Heart left ventricle (tissue), 16 donors: ENCODE measurements around the gene CENPX. TPM values are rescaled to one million over a fixed set of nuclear protein-coding genes. Genes with fewer than 3 reads are reported as not detected.

Source experiments
- ATAC-seq, 4 donors: fragments of 200-7000 bp; cut with Tn5 transposase; one replicate each; pipeline ENCODE4 v1.9.1; 2020 to 2022; ENCODE audit warnings: moderate library complexity in 4 of 4, mild to moderate bottlenecking in 3 of 4, moderate number of reproducible peaks in 1 of 4
- DNase-seq, 5 donors: peaks; one replicate each; pipeline ENCODE4 v3.0.0-alpha.2; 2020
- H3K27ac ChIP-seq, 12 donors: fragments of 200-600 bp; sonication (generic) in 4 of 12; one replicate each; pipeline versions ENCODE4 v1.5.0 to v1.8.0; 2016 to 2022; ENCODE audit warnings: mild to moderate bottlenecking in 2 of 12
- H3K27me3 ChIP-seq, 9 donors: fragments of 200-600 bp; sonication (generic) in 2 of 9; one replicate each; pipeline versions ENCODE4 v1.5.1 to v1.8.0; 2016 to 2022; ENCODE audit warnings: mild to moderate bottlenecking in 3 of 9
- H3K36me3 ChIP-seq, 9 donors: fragments of 200-600 bp; sonication (generic) in 2 of 9; one replicate each; pipeline versions ENCODE4 v1.5.0 to v1.8.0; 2018 to 2022; ENCODE audit warnings: mild to moderate bottlenecking in 2 of 9
- H3K4me1 ChIP-seq, 12 donors: fragments of 200-600 bp; sonication (generic) in 4 of 12; one replicate each; pipeline versions ENCODE4 v1.5.0 to v1.8.0; 2016 to 2022; ENCODE audit warnings: mild to moderate bottlenecking in 3 of 12
- H3K4me3 ChIP-seq, 12 donors: fragments of 200-600 bp; sonication (generic) in 4 of 12; one replicate each; pipeline versions ENCODE4 v1.5.0 to v1.8.0; 2017 to 2022; ENCODE audit warnings: mild to moderate bottlenecking in 9 of 12, moderate library complexity in 4 of 12
- H3K9me3 ChIP-seq, 12 donors: fragments of 200-600 bp; sonication (generic) in 4 of 12; one replicate each; pipeline versions ENCODE4 v1.5.0 to v1.8.0; 2016 to 2022; ENCODE audit warnings: mild to moderate bottlenecking in 1 of 12
- POLR2A ChIP-seq, 2 donors: fragments of 450-650 bp; IDR thresholded peaks; one replicate each; pipeline ENCODE4 v1.6.1; 2017; ENCODE audit warnings: antibody characterized with exemption in 2 of 2, mild to moderate bottlenecking in 2 of 2, moderate library complexity in 2 of 2
- WGBS, 4 donors: extraction: QIAGEN DNeasy Blood & Tissue Kit in 2 of 4; methylation state at CpG; one replicate each; pipeline versions ENCODE4 v1.1.5 to v1.1.7; 2013 to 2018; 5-methylcytosine and 5-hydroxymethylcytosine counted together
- intact Hi-C, 10 donors: fragments of 100-400 bp; cut with DNase I; formaldehyde crosslinking; loops; one replicate each; pipeline versions ENCODE4 v1.11.1 to v1.14.2; 2022
- polyA plus RNA-seq, 2 donors: library from polyadenylated mRNA; stranded (reverse); fragments of 200-250 nt; gene quantifications; one replicate each; pipeline ENCODE4 v1.2.3, GENCODE V29; 2013
- total RNA-seq, 9 donors: library from RNA; depleted of rRNA in 2 of 9; stranded (reverse); fragments of >200 nt in 2 of 9; fragmentation: NEBNext Ultra II Directional in 3 of 9; extraction: Animal tissue kit (Norgen Biotek cat#: 25700) in 3 of 9; gene quantifications; one replicate each; pipeline versions ENCODE4 v1.1.0 to v1.2.4, GENCODE V29; 2016 to 2023
- TF ChIP-seq, protein P1 (sequence below), 12 donors: fragments of 200-600 bp; sonication (generic) in 4 of 12; IDR thresholded peaks; one replicate each; pipeline versions ENCODE4 v1.5.0 to v1.8.0; 2018 to 2022; ENCODE audit warnings: antibody characterized with exemption in 12 of 12, mild to moderate bottlenecking in 5 of 12
- donor health status: ischemic (EF 13 %, LVEDD 7.1; RV severe dilation, severe dysfunction).
- donor health status: healthy with polysubstance abuse.
- donor health status: DM: no; HTN: yes; CAD: no.
- donor health status: DM: no; HTN: no; CAD: no.
- donor health status: ischemic (EF 25% LVEDD 6.9; RV normal size, moderate dysfunction).
- donor health status: ischemic (EF 25% LVEDD 5.7; RV mildly dilated, moderate dysfunction).
- donor health status: healthy.
- donor health status: DM: yes; HTN: yes; CAD: no.
- donor health status: ischemic (EF 35%, LVEDD 5.7; RV mildly dilated, moderate dysfunction).
- donor health status: nonischemic (EF 11% LVEDD 7.7; RV severe dilation, severe dysfunction).
- donor health status: DM: yes; HTN: yes; CAD: no.
- donor health status: PGD.
- donor health status: ischemic (EF 29% LVEDD 5.4; RV normal size, mild dysfunction).
- donor health status: nonischemic (EF 23%, LVEDD 6.1; RV moderate dilation, normal function).

CENPX gene
- total and polyA plus RNA-seq, 11 donors = 16.8 to 126 (median 29.2) TPM

GRCh38 chr17:82051776-82052637 lies 29.3 kb upstream of the CENPX start, which contains the start of the genes GPS1 and RFNG:
TSS of gene GPS1 (plus strand) at chr17:82051898. CDS start at chr17:82051932, 34 bp downstream.
TSS of gene RFNG (minus strand) at chr17:82051811. CDS start at chr17:82051766, 45 bp downstream.
- peak within 1 kb of the TSS; percentile 63 to 96 (median 82) for H3K4me3 ChIP-seq
- no peaks in the 10 kb centered on the region for H3K27me3 ChIP-seq
- 1 to 7% (median 1%) methylated on average over 5 to 94 of the region's 94 CpGs for WGBS, 4 donors
- no peaks in the 10 kb centered on the region for H3K9me3 ChIP-seq
- DNase-seq = peak; percentile 79 to 90 (median 85)
- peak; percentile 9 to 47 for TF ChIP-seq POLR2A (IDR thresholded peaks at IDR 0.05)
- TF ChIP-seq, protein P1, sequence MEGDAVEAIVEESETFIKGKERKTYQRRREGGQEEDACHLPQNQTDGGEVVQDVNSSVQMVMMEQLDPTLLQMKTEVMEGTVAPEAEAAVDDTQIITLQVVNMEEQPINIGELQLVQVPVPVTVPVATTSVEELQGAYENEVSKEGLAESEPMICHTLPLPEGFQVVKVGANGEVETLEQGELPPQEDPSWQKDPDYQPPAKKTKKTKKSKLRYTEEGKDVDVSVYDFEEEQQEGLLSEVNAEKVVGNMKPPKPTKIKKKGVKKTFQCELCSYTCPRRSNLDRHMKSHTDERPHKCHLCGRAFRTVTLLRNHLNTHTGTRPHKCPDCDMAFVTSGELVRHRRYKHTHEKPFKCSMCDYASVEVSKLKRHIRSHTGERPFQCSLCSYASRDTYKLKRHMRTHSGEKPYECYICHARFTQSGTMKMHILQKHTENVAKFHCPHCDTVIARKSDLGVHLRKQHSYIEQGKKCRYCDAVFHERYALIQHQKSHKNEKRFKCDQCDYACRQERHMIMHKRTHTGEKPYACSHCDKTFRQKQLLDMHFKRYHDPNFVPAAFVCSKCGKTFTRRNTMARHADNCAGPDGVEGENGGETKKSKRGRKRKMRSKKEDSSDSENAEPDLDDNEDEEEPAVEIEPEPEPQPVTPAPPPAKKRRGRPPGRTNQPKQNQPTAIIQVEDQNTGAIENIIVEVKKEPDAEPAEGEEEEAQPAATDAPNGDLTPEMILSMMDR (IDR thresholded peaks at IDR 0.05) = no peak
- H3K27ac ChIP-seq = peak within 1 kb of the TSS in 10 of 12 donors; percentile 38 to 72 (median 59)
- intact Hi-C loops = no loop called here
- ATAC-seq = peak in 3 of 4 donors; percentile 66 to 75 (median 70)
- peaks cover 3 to 38% (median 24%) of the 10 kb centered on the region in 12 donors for H3K4me1 ChIP-seq
- H3K36me3 ChIP-seq = peaks cover 0 to 68% (median 36%) of the 10 kb centered on the region in 9 donors

GRCh38 chr17:82050761-82051641 lies 28.3 kb upstream of the CENPX start:
- Histone ChIP-seq H3K27ac (peak overlapping the region in 9 of 12 donors; percentile 38 to 72 (median 58)), H3K4me1 (peaks cover 3 to 38% (median 24%) of the 10 kb centered on the region in 12 donors), H3K9me3 (no peaks in the 10 kb centered on the region), H3K36me3 (peaks cover 0 to 61% (median 28%) of the 10 kb centered on the region in 9 donors), H3K4me3 (peak overlapping the region; percentile 63 to 96 (median 82)), H3K27me3 (no peaks in the 10 kb centered on the region)
- ATAC-seq (peak in 2 of 4 donors; percentile 13 to 16), DNase-seq (peak in 3 of 5 donors; percentile 28 to 71 (median 32))
- TF ChIP-seq POLR2A (IDR thresholded peaks at IDR 0.05) = no peak
- TF ChIP-seq, protein P1 (IDR thresholded peaks at IDR 0.05) = no peak
- intact Hi-C loops = no loop called here
- WGBS, 4 donors = 12 to 75% (median 17%) methylated on average over 8 to 79 of the region's 79 CpGs

DNA sequence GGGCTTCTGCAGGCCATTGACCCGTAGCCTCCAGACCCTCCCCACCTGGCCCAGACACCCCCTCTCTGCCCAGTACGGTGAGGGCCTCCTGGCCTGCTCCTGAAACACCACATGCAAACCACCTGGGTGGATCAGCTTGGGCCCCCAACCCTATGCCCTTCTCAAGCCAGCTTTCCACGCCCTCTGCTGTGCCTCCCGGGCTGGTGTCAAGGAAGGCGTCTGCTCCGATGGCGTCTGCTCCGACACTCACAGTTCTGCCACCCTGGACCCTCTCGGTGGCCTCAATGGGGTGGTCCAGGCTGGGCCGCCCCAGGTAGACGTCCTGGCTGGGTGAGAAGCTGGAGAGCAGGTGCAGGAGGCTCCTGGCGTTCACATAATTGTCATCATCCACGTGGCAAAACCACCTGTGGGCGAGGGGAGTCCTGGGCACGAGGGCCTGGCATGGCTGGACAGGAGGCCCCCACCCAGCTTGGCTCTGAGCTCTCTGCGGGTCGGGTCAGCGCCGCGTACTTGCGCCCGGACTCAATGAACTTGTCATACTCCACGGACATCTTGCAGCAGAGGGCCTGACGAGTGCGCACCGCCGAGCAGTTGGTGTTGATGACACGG lies 27.6 kb upstream of the CENPX start:
- H3K4me3 ChIP-seq = peak overlapping the region in 10 of 12 donors; percentile 63 to 96 (median 82)

More for the DNA sequence above, 27.6 kb upstream of the CENPX start:
- intact Hi-C loops = no loop called here
- WGBS, 4 donors = 88 to 93% (median 91%) methylated on average over 16 to 28 of the region's 28 CpGs
- Histone ChIP-seq H3K27ac (peak overlapping the region in 1 of 12 donors; percentile 64), H3K9me3 (no peaks in the 10 kb centered on the region), H3K4me1 (peaks cover 3 to 38% (median 24%) of the 10 kb centered on the region in 12 donors), H3K36me3 (peaks cover 0 to 54% (median 21%) of the 10 kb centered on the region in 9 donors), H3K27me3 (no peaks in the 10 kb centered on the region)
- DNase-seq (peak in 3 of 5 donors; percentile 21 to 39 (median 25)), ATAC-seq (no peak)
- TF ChIP-seq, protein P1 (IDR thresholded peaks at IDR 0.05) = no peak
- TF ChIP-seq POLR2A (IDR thresholded peaks at IDR 0.05) = no peak
